Measurements from ENCODE around the gene SAG. TPM values are rescaled to one million over a fixed set of nuclear protein-coding genes. Genes with fewer than 3 reads are reported as not detected.

Gene SAG
- total and polyA plus RNA-seq, 2 experiments from 2014 or later: not detected

- TF ChIP-seq ZNF462 (CRISPR knock-in tag; IDR thresholded peaks at IDR 0.05) (no peak), REST (IDR thresholded peaks at IDR 0.05; ENCODE audit: unreplicated experiment) (no peak), STAT1 (IDR thresholded peaks at IDR 0.05; ENCODE audit: unreplicated experiment) (no peak), CREB1 (CRISPR knock-in tag; IDR thresholded peaks at IDR 0.05; ENCODE audit: low read depth) (no peak), JUNB (IDR thresholded peaks at IDR 0.05; ENCODE audit: unreplicated experiment) (no peak), NANOG (IDR thresholded peaks at IDR 0.05; ENCODE audit: borderline replicate concordance) (no peak), POLR2AphosphoS5 (IDR thresholded peaks at IDR 0.05; ENCODE audit: low read depth) (no peak)
Measured at GRCh38 chr2:233332125-233332524, 24.5 kb downstream of the SAG start (continued).
